ENCODE measurements around the gene C9orf57. TPM values are rescaled to one million over a fixed set of nuclear protein-coding genes. Genes with fewer than 3 reads are reported as not detected.

Gene C9orf57
- total and polyA plus RNA-seq, 2 of the 13 experiments (the other 11 are each of a cell fraction or from before 2014, with no cell fraction given): 0.09 TPM; not detected in 1

DNA sequence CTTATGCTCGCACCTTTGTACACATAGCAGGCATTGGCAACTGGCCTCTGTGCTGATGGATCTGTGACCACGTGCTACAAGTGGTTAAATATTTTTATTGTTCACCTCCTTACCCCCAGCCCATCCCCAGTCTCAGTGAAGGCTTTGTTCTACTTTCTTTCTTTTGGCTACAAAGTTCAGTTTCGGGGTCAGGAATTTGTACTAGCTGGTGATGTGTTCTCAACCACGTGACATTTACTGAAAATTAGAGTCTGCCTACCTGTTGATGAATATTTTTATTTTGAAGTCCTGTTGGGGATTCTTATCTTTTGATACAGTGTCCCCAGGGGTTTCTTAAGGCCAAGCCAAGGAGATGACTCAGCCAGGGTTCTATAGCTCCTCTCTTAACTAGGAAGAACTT, 47.8 kb downstream of the C9orf57 start:
- WGBS (ENCODE audit: low lambda C conversion rate): 2% methylated on average over 4 of the region's 4 CpGs
- FAIRE-seq: peak; percentile 26
- CTCF ChIA-PET (ENCODE audit: low intra/inter-chr PET ratio, low total read pairs): no interaction called here
- TF ChIP-seq HNF1A (IDR thresholded peaks at IDR 0.05; ENCODE audit: low read depth) (no peak), HNF1A (CRISPR knock-in tag; IDR thresholded peaks at IDR 0.05; ENCODE audit: borderline replicate concordance) (no peak), HDAC2 (CRISPR knock-in tag; IDR thresholded peaks at IDR 0.05) (0 out of 2 replicates have a peak, but pooled peaks have one; percentile 18), ZNF234 (CRISPR knock-in tag; conservative IDR thresholded peaks at IDR 0.05) (no peak), ZMYM4 (CRISPR knock-in tag; IDR thresholded peaks at IDR 0.05) (0 out of 2 replicates have a peak, but pooled peaks have one; percentile 52), ARID2 (CRISPR knock-in tag; IDR thresholded peaks at IDR 0.05; ENCODE audit: borderline replicate concordance) (no peak)
- TF ChIP-seq, protein P1, sequence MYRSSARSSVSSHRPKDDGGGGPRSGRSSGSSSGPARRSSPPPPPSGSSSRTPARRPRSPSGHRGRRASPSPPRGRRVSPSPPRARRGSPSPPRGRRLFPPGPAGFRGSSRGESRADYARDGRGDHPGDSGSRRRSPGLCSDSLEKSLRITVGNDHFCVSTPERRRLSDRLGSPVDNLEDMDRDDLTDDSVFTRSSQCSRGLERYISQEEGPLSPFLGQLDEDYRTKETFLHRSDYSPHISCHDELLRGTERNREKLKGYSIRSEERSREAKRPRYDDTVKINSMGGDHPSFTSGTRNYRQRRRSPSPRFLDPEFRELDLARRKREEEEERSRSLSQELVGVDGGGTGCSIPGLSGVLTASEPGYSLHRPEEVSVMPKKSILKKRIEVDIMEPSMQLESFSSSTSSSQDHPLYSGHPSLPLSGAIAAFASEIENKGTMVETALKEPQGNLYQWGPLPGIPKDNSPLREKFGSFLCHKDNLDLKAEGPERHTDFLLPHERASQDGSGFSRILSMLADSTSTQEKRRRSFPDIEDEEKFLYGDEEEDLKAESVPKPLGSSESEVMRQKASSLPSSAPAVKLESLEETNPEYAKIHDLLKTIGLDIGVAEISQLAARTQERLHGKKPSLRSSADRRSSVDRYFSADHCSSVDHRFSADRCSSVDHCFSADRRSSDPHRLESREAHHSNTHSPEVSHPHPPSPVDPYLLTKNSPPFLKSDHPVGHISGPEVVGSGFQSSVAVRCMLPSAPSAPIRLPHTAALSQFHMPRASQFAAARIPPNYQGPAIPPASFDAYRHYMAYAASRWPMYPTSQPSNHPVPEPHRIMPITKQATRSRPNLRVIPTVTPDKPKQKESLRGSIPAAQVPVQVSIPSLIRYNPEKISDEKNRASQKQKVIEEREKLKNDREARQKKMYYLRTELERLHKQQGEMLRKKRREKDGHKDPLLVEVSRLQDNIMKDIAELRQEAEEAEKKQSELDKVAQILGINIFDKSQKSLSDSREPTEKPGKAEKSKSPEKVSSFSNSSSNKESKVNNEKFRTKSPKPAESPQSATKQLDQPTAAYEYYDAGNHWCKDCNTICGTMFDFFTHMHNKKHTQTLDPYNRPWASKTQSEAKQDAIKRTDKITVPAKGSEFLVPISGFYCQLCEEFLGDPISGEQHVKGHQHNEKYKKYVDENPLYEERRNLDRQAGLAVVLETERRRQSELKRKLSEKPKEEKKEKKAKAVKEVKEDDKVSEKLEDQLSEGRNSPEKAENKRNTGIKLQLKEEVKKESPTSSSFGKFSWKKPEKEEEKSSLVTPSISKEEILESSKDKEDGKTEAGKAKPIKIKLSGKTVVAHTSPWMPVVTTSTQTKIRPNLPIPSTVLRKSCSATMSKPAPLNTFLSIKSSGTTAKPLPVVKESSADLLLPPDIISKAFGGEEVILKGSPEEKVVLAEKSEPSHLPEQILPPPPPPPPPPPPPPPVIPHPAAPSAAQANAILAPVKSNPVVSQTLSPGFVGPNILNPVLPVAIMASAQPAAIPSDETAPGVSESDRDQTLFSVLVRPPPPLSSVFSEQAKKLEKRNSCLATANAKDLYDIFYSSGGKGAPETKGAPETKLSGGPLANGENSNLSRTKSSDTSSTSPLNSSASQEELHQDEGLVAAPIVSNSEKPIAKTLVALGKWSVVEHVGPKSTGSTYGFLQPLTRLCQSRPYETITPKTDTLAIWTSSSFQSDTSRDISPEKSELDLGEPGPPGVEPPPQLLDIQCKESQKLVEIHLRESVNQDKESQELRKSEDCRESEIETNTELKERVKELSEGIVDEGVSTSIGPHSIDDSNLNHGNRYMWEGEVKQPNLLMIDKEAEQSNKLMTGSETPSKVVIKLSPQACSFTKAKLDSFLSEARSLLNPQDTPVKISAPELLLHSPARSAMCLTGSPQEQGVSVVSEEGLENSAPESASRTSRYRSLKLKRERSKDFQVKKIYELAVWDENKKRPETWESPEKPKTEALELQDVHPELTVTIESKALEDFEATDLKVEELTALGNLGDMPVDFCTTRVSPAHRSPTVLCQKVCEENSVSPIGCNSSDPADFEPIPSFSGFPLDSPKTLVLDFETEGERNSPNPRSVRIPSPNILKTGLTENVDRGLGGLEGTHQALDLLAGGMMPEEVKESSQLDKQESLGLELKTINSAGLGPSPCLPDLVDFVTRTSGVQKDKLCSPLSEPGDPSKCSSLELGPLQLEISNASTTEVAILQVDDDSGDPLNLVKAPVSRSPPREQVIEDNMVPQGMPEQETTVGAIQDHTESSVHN (CRISPR knock-in tag; IDR thresholded peaks at IDR 0.05): no peak

More for the DNA sequence above, 47.8 kb downstream of the C9orf57 start:
- BruUV-seq (replicated peaks): no TSS peak
- DNase-seq (ENCODE audit: low spot score) (peak; percentile 75), ATAC-seq (peak; percentile 86)
- no peak overlapping the region for H3K27ac ChIP-seq (ENCODE audit: extremely low read length, insufficient read depth, low read length)
- H4K20me1 ChIP-seq (ENCODE audit: insufficient read depth, low read length): no peaks in the 10 kb centered on the region
- H3K9ac ChIP-seq (ENCODE audit: insufficient read depth, low read depth, low read length): no peak overlapping the region
- peaks cover 36% of the 10 kb centered on the region for H3K4me1 ChIP-seq (ENCODE audit: insufficient read depth, low read length)
- no peaks in the 10 kb centered on the region for H3K27me3 ChIP-seq (ENCODE audit: control insufficient read depth in 1 of 2, insufficient read depth in 2 of 2, low read length in 2 of 2)
- POLR2A ChIA-PET: no interaction called here
- H3K79me2 ChIP-seq (ENCODE audit: insufficient read depth, low read length): no peaks in the 10 kb centered on the region
- H3K4me2 ChIP-seq (ENCODE audit: low read depth, low read length): peak overlapping the region; percentile 34
- no peaks in the 10 kb centered on the region for H3K9me3 ChIP-seq (ENCODE audit: low read length)
- no peak overlapping the region for H3K4me3 ChIP-seq (replicated peaks in 1 of 3; ENCODE audit: insufficient read depth in 1 of 3, low read depth in 2 of 3, low read length in 3 of 3)
- in situ Hi-C loops (cut with HindIII; ENCODE audit: extremely low pct_ligation_motif_present, low pct_unique_long_range_greater_than_20kb): loop anchor here (5.0 kb wide), 1 partner anchor 200 kb away; no protein-coding TSS in a partner anchor
- no peak overlapping the region for H2AFZ ChIP-seq (ENCODE audit: low read length)
- intact Hi-C loops (cut with micrococcal nuclease; ENCODE audit: unreplicated experiment): no loop called here
- no peaks in the 10 kb centered on the region for H3K36me3 ChIP-seq (replicated peaks in 1 of 2; ENCODE audit: control insufficient read depth in 1 of 2, insufficient read depth in 2 of 2, low read length in 2 of 2)

Measured in HepG2 (cell line).